Neural cell (in vitro differentiated cells): ENCODE data around the gene LNP1. TPM values are rescaled to one million over a fixed set of nuclear protein-coding genes. Genes with fewer than 3 reads are reported as not detected.

Experiments used
- H2AFZ ChIP-seq: fragments of 200-600, 300-800 bp; sonication (generic), shearing (Covaris generic); 2 replicates; pipeline ENCODE4 v1.6.0; 2014; ENCODE audit warnings: low read depth, mild to moderate bottlenecking, antibody characterized with exemption, low read length, moderate library complexity
- H3F3A ChIP-seq: fragments of 200-600 bp; shearing (Covaris generic); 2 replicates; pipeline ENCODE4 v1.6.1; 2016; ENCODE audit warnings: mild to moderate bottlenecking, moderate library complexity, mixed read lengths, antibody characterized with exemption, low read length; ENCODE audit not compliant: insufficient read depth, poor library complexity, severe bottlenecking
- H3K27ac ChIP-seq: fragments of 200-600, 300-800 bp; sonication (generic), shearing (Covaris generic); 2 replicates; pipeline ENCODE4 v1.5.1; 2014; ENCODE audit warnings: mild to moderate bottlenecking, low read length, moderate library complexity
- H3K27me3 ChIP-seq: fragments of 300-800, 200-600 bp; sonication (generic), shearing (Covaris generic); 2 replicates; pipeline ENCODE4 v1.6.0; 2014; ENCODE audit warnings: mild to moderate bottlenecking, low read depth, low read length, moderate library complexity; ENCODE audit not compliant: insufficient read depth
- H3K36me3 ChIP-seq: fragments of 300-800, 200-600 bp; sonication (generic), shearing (Covaris generic); 2 replicates; pipeline ENCODE4 v1.5.1; 2014; ENCODE audit warnings: mild to moderate bottlenecking, antibody characterized with exemption, low read length, moderate library complexity; ENCODE audit not compliant: insufficient read depth
- H3K4me2 ChIP-seq: fragments of 300-800, 200-600 bp; sonication (generic), shearing (Covaris generic); 2 replicates; pipeline ENCODE4 v1.6.0; 2014; ENCODE audit warnings: mild to moderate bottlenecking, low read length
- H3K4me3 ChIP-seq: fragments of 300-800, 200-600 bp; sonication (generic), shearing (Covaris generic); 2 replicates; pipeline ENCODE4 v1.5.1; 2014; ENCODE audit warnings: mild to moderate bottlenecking, low read length, moderate library complexity
- H3K79me2 ChIP-seq: fragments of 200-600 bp; shearing (Covaris generic); replicated peaks from 2 replicates; pipeline ENCODE4 v1.6.0; 2014; ENCODE audit warnings: mild to moderate bottlenecking, low read length, moderate library complexity; ENCODE audit not compliant: insufficient read depth
- H3K9ac ChIP-seq: fragments of 300-800, 200-600 bp; sonication (generic), shearing (Covaris generic); 2 replicates; pipeline ENCODE4 v1.6.1; 2016; ENCODE audit warnings: mild to moderate bottlenecking, low read length, mixed read lengths
- H3K9me2 ChIP-seq: fragments of 200-600 bp; shearing (Covaris generic); 2 replicates; pipeline ENCODE4 v1.6.1; 2016; ENCODE audit warnings: mild to moderate bottlenecking, low read length, mixed read lengths; ENCODE audit not compliant: insufficient read depth
- H3K9me3 ChIP-seq: fragments of 200-600, 300-800 bp; sonication (generic), shearing (Covaris generic); 2 replicates; pipeline ENCODE4 v1.6.1; 2016; ENCODE audit warnings: mild to moderate bottlenecking, mixed run types, low read length, moderate library complexity, mixed read lengths
- H4K20me1 ChIP-seq: fragments of 200-600 bp; shearing (Covaris generic); 2 replicates; pipeline ENCODE4 v1.6.1; 2016; ENCODE audit warnings: mild to moderate bottlenecking, mixed run types; ENCODE audit not compliant: insufficient read depth
- CTCF ChIP-seq: fragments of 450-650 bp; IDR thresholded peaks from 2 replicates; pipeline ENCODE4 v1.5.1; 2014; ENCODE audit warnings: antibody characterized with exemption, mild to moderate bottlenecking, moderate library complexity; ENCODE audit not compliant: poor library complexity, severe bottlenecking
- EP300 ChIP-seq: fragments of 450-650 bp; conservative IDR thresholded peaks from 2 replicates; pipeline ENCODE4 v1.6.1; 2014; ENCODE audit warnings: antibody characterized with exemption, mild to moderate bottlenecking, moderate library complexity; ENCODE audit not compliant: poor library complexity, severe bottlenecking
- EZH2 ChIP-seq: fragments of 200-600, 300-800 bp; shearing (Covaris generic), sonication (generic); IDR thresholded peaks from 2 replicates; pipeline ENCODE4 v1.6.1; 2014; ENCODE audit warnings: antibody characterized with exemption, low read length, borderline replicate concordance, mild to moderate bottlenecking; ENCODE audit not compliant: insufficient read depth, poor library complexity, severe bottlenecking
- MXI1 ChIP-seq: fragments of 450-650 bp; conservative IDR thresholded peaks from 2 replicates; pipeline ENCODE4 v1.6.1; 2014; ENCODE audit warnings: antibody characterized with exemption, mild to moderate bottlenecking; ENCODE audit not compliant: poor library complexity, severe bottlenecking
- POLR2AphosphoS5 ChIP-seq: IDR thresholded peaks from 2 replicates; pipeline ENCODE4 v1.6.1; 2012
- RAD21 ChIP-seq: fragments of 450-650 bp; conservative IDR thresholded peaks from 2 replicates; pipeline ENCODE4 v1.6.1; 2014; ENCODE audit warnings: antibody characterized with exemption, mild to moderate bottlenecking, moderate library complexity
- REST ChIP-seq: IDR thresholded peaks from 2 replicates; pipeline ENCODE4 v1.6.1; 2012; ENCODE audit warnings: borderline replicate concordance
- SMC3 ChIP-seq: fragments of 450-650 bp; conservative IDR thresholded peaks from 2 replicates; pipeline ENCODE4 v1.6.1; 2014; ENCODE audit warnings: antibody characterized with exemption, mild to moderate bottlenecking, moderate library complexity; ENCODE audit not compliant: poor library complexity
- TAF1 ChIP-seq: IDR thresholded peaks from 2 replicates; pipeline ENCODE4 v1.6.1; 2012; ENCODE audit warnings: low read depth
- polyA plus RNA-seq: library from polyadenylated mRNA; depleted of rRNA; stranded (reverse); fragments of >200 nt; gene quantifications from 2 replicates; pipeline ENCODE4 v1.2.3, GENCODE V29; 2014

Gene LNP1
- polyA plus RNA-seq, 1 donor from 2014 or later, result 19.2 TPM

GRCh38 chr3:100400419-100400779, 940 bp upstream of the LNP1 start:
- H3K9ac ChIP-seq, result peak overlapping the region; percentile 78
- H3K27ac ChIP-seq, result peak overlapping the region; percentile 83
- no peaks in the 10 kb centered on the region for H3K9me2 ChIP-seq
- TF ChIP-seq POLR2AphosphoS5 (no peak), SMC3 (no peak), REST (no peak), MXI1 (no peak), TAF1 (no peak), RAD21 (no peak), CTCF (no peak), EP300 (no peak), EZH2 (no peak)
- peak overlapping the region; percentile 86 for H3K4me3 ChIP-seq
- H3K27me3 ChIP-seq, result no peaks in the 10 kb centered on the region
- H3K4me2 ChIP-seq, result peak overlapping the region; percentile 54
- H3F3A ChIP-seq, result peaks cover 4% of the 10 kb centered on the region
- no peaks in the 10 kb centered on the region for H3K36me3 ChIP-seq
- H4K20me1 ChIP-seq, result no peaks in the 10 kb centered on the region
- H3K79me2 ChIP-seq, result peaks cover 68% of the 10 kb centered on the region
- H3K9me3 ChIP-seq, result no peaks in the 10 kb centered on the region
- H2AFZ ChIP-seq, result peak overlapping the region; percentile 40

- no peak for TF ChIP-seq EZH2
- TF ChIP-seq RAD21, result peak; percentile 16
- no peak for TF ChIP-seq CTCF
- TF ChIP-seq TAF1, result no peak
- H3K79me2 ChIP-seq, result peaks cover 55% of the 10 kb centered on the region
- peak overlapping the region; percentile 53 for H2AFZ ChIP-seq
- H3K4me2 ChIP-seq, result peak overlapping the region; percentile 66
- H4K20me1 ChIP-seq, result no peaks in the 10 kb centered on the region
- H3K27ac ChIP-seq, result peak overlapping the region; percentile 83
- H3K9me2 ChIP-seq, result no peaks in the 10 kb centered on the region
- no peaks in the 10 kb centered on the region for H3K36me3 ChIP-seq
- H3K4me3 ChIP-seq, result peak overlapping the region; percentile 86
- H3K9me3 ChIP-seq, result no peaks in the 10 kb centered on the region
- H3K9ac ChIP-seq, result peak overlapping the region; percentile 78
- no peaks in the 10 kb centered on the region for H3K27me3 ChIP-seq
- H3F3A ChIP-seq, result peaks cover 4% of the 10 kb centered on the region
Measured at GRCh38 chr3:100401674-100402041, 319 bp downstream of the LNP1 start.
